ENCODE data around the gene LYPD1. TPM values are rescaled to one million over a fixed set of nuclear protein-coding genes. Genes with fewer than 3 reads are reported as not detected.

The LYPD1 gene
- total and polyA plus RNA-seq, 2 donors: 5.1 to 14.2 TPM

GRCh38 chr2:132671151-132671835 is 1.3 kb upstream of the LYPD1 start:
- no peak for DNase-seq (ENCODE audit: low read depth in 6 of 9, low spot score in 9 of 9)

GRCh38 chr2:132670496-132671150 is 618 bp upstream of the LYPD1 start:
- Histone ChIP-seq H3K36me3 (ENCODE audit: control insufficient read depth in 2 of 2, insufficient read depth in 2 of 2, low read length in 1 of 2) (no peaks in the 10 kb centered on the region), H3K27me3 (ENCODE audit: control insufficient read depth in 2 of 2, insufficient read depth in 1 of 2, low read length in 1 of 2) (peaks cover 37 to 55% of the 10 kb centered on the region in 2 donors), H3K4me3 (ENCODE audit: low read length in 2 of 2) (no peak overlapping the region), H3K9me3 (ENCODE audit: control insufficient read depth in 2 of 2, insufficient read depth in 1 of 2, low read length in 1 of 2) (no peaks in the 10 kb centered on the region), H3K4me1 (ENCODE audit: control insufficient read depth in 2 of 2, insufficient read depth in 2 of 2, low read length in 2 of 2) (no peaks in the 10 kb centered on the region), H3K27ac (ENCODE audit: low read depth in 1 of 2, low read length in 1 of 2) (no peak overlapping the region)
- no peak for DNase-seq (ENCODE audit: low read depth in 6 of 9, low spot score in 9 of 9)
- WGBS: 3% methylated on average over 44 of the region's 44 CpGs

More at GRCh38 chr2:132671151-132671835, 1.3 kb upstream of the LYPD1 start:
- Histone ChIP-seq H3K36me3 (ENCODE audit: control insufficient read depth in 2 of 2, insufficient read depth in 2 of 2, low read length in 1 of 2) (no peaks in the 10 kb centered on the region), H3K9me3 (ENCODE audit: control insufficient read depth in 2 of 2, insufficient read depth in 1 of 2, low read length in 1 of 2) (no peaks in the 10 kb centered on the region), H3K27me3 (ENCODE audit: control insufficient read depth in 2 of 2, insufficient read depth in 1 of 2, low read length in 1 of 2) (peaks cover 37 to 54% of the 10 kb centered on the region in 2 donors), H3K27ac (ENCODE audit: low read depth in 1 of 2, low read length in 1 of 2) (no peak overlapping the region), H3K4me1 (ENCODE audit: control insufficient read depth in 2 of 2, insufficient read depth in 2 of 2, low read length in 2 of 2) (no peaks in the 10 kb centered on the region), H3K4me3 (ENCODE audit: low read length in 2 of 2) (no peak overlapping the region)
- 17% methylated on average over 23 of the region's 23 CpGs for whole genome bisulfite sequencing

- peaks cover 37 to 55% of the 10 kb centered on the region in 2 donors for H3K27me3 ChIP-seq (ENCODE audit: control insufficient read depth in 2 of 2, insufficient read depth in 1 of 2, low read length in 1 of 2)
- no peak overlapping the region for H3K27ac ChIP-seq (ENCODE audit: low read depth in 1 of 2, low read length in 1 of 2)
- no peak for DNase-seq (ENCODE audit: low read depth in 6 of 9, low spot score in 9 of 9)
- peak overlapping the region; percentile 13 to 24 for H3K4me3 ChIP-seq (ENCODE audit: low read length in 2 of 2)
- H3K36me3 ChIP-seq (ENCODE audit: control insufficient read depth in 2 of 2, insufficient read depth in 2 of 2, low read length in 1 of 2): no peaks in the 10 kb centered on the region
- H3K9me3 ChIP-seq (ENCODE audit: control insufficient read depth in 2 of 2, insufficient read depth in 1 of 2, low read length in 1 of 2): no peaks in the 10 kb centered on the region
- no peaks in the 10 kb centered on the region for H3K4me1 ChIP-seq (ENCODE audit: control insufficient read depth in 2 of 2, insufficient read depth in 2 of 2, low read length in 2 of 2)
- 3% methylated on average over 80 of the region's 80 CpGs for WGBS
Observed at GRCh38 chr2:132668987-132669907, 758 bp downstream of the LYPD1 start.

GRCh38 chr2:132668189-132668823 is 1.7 kb downstream of the LYPD1 start:
- DNase-seq (ENCODE audit: low read depth in 6 of 9, low spot score in 9 of 9): no peak
- Histone ChIP-seq H3K4me3 (ENCODE audit: low read length in 2 of 2) (no peak overlapping the region), H3K27ac (ENCODE audit: low read depth in 1 of 2, low read length in 1 of 2) (no peak overlapping the region), H3K36me3 (ENCODE audit: control insufficient read depth in 2 of 2, insufficient read depth in 2 of 2, low read length in 1 of 2) (no peaks in the 10 kb centered on the region), H3K9me3 (ENCODE audit: control insufficient read depth in 2 of 2, insufficient read depth in 1 of 2, low read length in 1 of 2) (no peaks in the 10 kb centered on the region), H3K4me1 (ENCODE audit: control insufficient read depth in 2 of 2, insufficient read depth in 2 of 2, low read length in 2 of 2) (no peaks in the 10 kb centered on the region), H3K27me3 (ENCODE audit: control insufficient read depth in 2 of 2, insufficient read depth in 1 of 2, low read length in 1 of 2) (peaks cover 37 to 55% of the 10 kb centered on the region in 2 donors)
- 6% methylated on average over 25 of the region's 25 CpGs for WGBS

- Histone ChIP-seq H3K27ac (ENCODE audit: low read depth in 1 of 2, low read length in 1 of 2) (no peak overlapping the region), H3K4me3 (ENCODE audit: low read length in 2 of 2) (no peak overlapping the region), H3K9me3 (ENCODE audit: control insufficient read depth in 2 of 2, insufficient read depth in 1 of 2, low read length in 1 of 2) (no peaks in the 10 kb centered on the region), H3K36me3 (ENCODE audit: control insufficient read depth in 2 of 2, insufficient read depth in 2 of 2, low read length in 1 of 2) (no peaks in the 10 kb centered on the region), H3K27me3 (ENCODE audit: control insufficient read depth in 2 of 2, insufficient read depth in 1 of 2, low read length in 1 of 2) (peaks cover 36 to 55% of the 10 kb centered on the region in 2 donors), H3K4me1 (ENCODE audit: control insufficient read depth in 2 of 2, insufficient read depth in 2 of 2, low read length in 2 of 2) (no peaks in the 10 kb centered on the region)
- 49% methylated on average over 1 of the region's 1 CpG for WGBS
- no peak for DNase-seq (ENCODE audit: low read depth in 6 of 9, low spot score in 9 of 9)
Observed at GRCh38 chr2:132667706-132668105, 2.3 kb downstream of the LYPD1 start.

GRCh38 chr2:132665401-132666140 is 4.4 kb downstream of the LYPD1 start:
- Histone ChIP-seq H3K36me3 (ENCODE audit: control insufficient read depth in 2 of 2, insufficient read depth in 2 of 2, low read length in 1 of 2) (no peaks in the 10 kb centered on the region), H3K4me3 (ENCODE audit: low read length in 2 of 2) (no peak overlapping the region), H3K9me3 (ENCODE audit: control insufficient read depth in 2 of 2, insufficient read depth in 1 of 2, low read length in 1 of 2) (no peaks in the 10 kb centered on the region), H3K4me1 (ENCODE audit: control insufficient read depth in 2 of 2, insufficient read depth in 2 of 2, low read length in 2 of 2) (no peaks in the 10 kb centered on the region), H3K27me3 (ENCODE audit: control insufficient read depth in 2 of 2, insufficient read depth in 1 of 2, low read length in 1 of 2) (peaks cover 23 to 38% of the 10 kb centered on the region in 2 donors), H3K27ac (ENCODE audit: low read depth in 1 of 2, low read length in 1 of 2) (no peak overlapping the region)
- no peak for DNase-seq (ENCODE audit: low read depth in 6 of 9, low spot score in 9 of 9)
- 95% methylated on average over 4 of the region's 4 CpGs for WGBS

GRCh38 chr2:132664096-132664495 is 5.9 kb downstream of the LYPD1 start:
- Histone ChIP-seq H3K27ac (ENCODE audit: low read depth in 1 of 2, low read length in 1 of 2) (no peak overlapping the region), H3K27me3 (ENCODE audit: control insufficient read depth in 2 of 2, insufficient read depth in 1 of 2, low read length in 1 of 2) (peaks cover 8 to 23% of the 10 kb centered on the region in 2 donors), H3K36me3 (ENCODE audit: control insufficient read depth in 2 of 2, insufficient read depth in 2 of 2, low read length in 1 of 2) (no peaks in the 10 kb centered on the region), H3K4me3 (ENCODE audit: low read length in 2 of 2) (no peak overlapping the region), H3K9me3 (ENCODE audit: control insufficient read depth in 2 of 2, insufficient read depth in 1 of 2, low read length in 1 of 2) (no peaks in the 10 kb centered on the region), H3K4me1 (ENCODE audit: control insufficient read depth in 2 of 2, insufficient read depth in 2 of 2, low read length in 2 of 2) (no peaks in the 10 kb centered on the region)
- no peak for DNase-seq (ENCODE audit: low read depth in 6 of 9, low spot score in 9 of 9)
- WGBS: 22% methylated on average over 2 of the region's 2 CpGs

- Histone ChIP-seq H3K9me3 (ENCODE audit: control insufficient read depth in 2 of 2, insufficient read depth in 1 of 2, low read length in 1 of 2) (no peaks in the 10 kb centered on the region), H3K36me3 (ENCODE audit: control insufficient read depth in 2 of 2, insufficient read depth in 2 of 2, low read length in 1 of 2) (no peaks in the 10 kb centered on the region), H3K4me3 (ENCODE audit: low read length in 2 of 2) (no peak overlapping the region), H3K27me3 (ENCODE audit: control insufficient read depth in 2 of 2, insufficient read depth in 1 of 2, low read length in 1 of 2) (peaks cover 0 to 10% of the 10 kb centered on the region in 2 donors), H3K27ac (ENCODE audit: low read depth in 1 of 2, low read length in 1 of 2) (no peak overlapping the region), H3K4me1 (ENCODE audit: control insufficient read depth in 2 of 2, insufficient read depth in 2 of 2, low read length in 2 of 2) (no peaks in the 10 kb centered on the region)
- 80% methylated on average over 3 of the region's 3 CpGs for WGBS
- no peak for DNase-seq (ENCODE audit: low read depth in 6 of 9, low spot score in 9 of 9)
Observed at GRCh38 chr2:132662732-132663131, 7.3 kb downstream of the LYPD1 start.
